Stomach (tissue), 9 donors: ENCODE data around the gene ZZZ3. TPM values are rescaled to one million over a fixed set of nuclear protein-coding genes. Genes with fewer than 3 reads are reported as not detected.
"Not testable (repeated sequence)": the region's sequence is repeated elsewhere in the genome, so short reads cannot be mapped to it uniquely, and the experiment has no call there.

Source experiments
- DNase-seq, 2 donors: peaks; one replicate each; pipeline versions ENCODE4 v3.0.0 to v3.0.0-alpha.2; 2013 to 2019
- H3K27ac ChIP-seq, 5 donors: fragments of 200-600 bp in 4 of 5; sonication (generic) in 4 of 5; one replicate each; pipeline ENCODE4 v1.5.1; 2013 to 2019; ENCODE audit warnings: mild to moderate bottlenecking in 1 of 5, moderate library complexity in 1 of 5
- H3K27me3 ChIP-seq, 3 donors: fragments of 200-600 bp; sonication (generic); one replicate each; pipeline ENCODE4 v1.5.1; 2017 to 2019; ENCODE audit warnings: mixed run types in 1 of 3
- H3K36me3 ChIP-seq, 4 donors: fragments of 200-600 bp; sonication (generic); 1 replicate in 3 of 4; 2 replicates in 1 of 4; pipeline ENCODE4 v1.5.1; 2016 to 2019
- H3K4me1 ChIP-seq, 4 donors: fragments of 200-600 bp; sonication (generic); one replicate each; pipeline ENCODE4 v1.5.1; 2016 to 2019
- H3K4me3 ChIP-seq, 4 donors: fragments of 200-600 bp; sonication (generic) in 3 of 4; one replicate each; pipeline ENCODE4 v1.5.1; 2016 to 2019; ENCODE audit warnings: mild to moderate bottlenecking in 1 of 4
- H3K9me3 ChIP-seq, 4 donors: fragments of 200-600 bp; sonication (generic); one replicate each; pipeline ENCODE4 v1.5.1; 2016 to 2019
- EP300 ChIP-seq: sonication (generic); formaldehyde crosslinking; IDR thresholded peaks from one replicate; pipeline ENCODE4 v1.6.1; 2017; ENCODE audit warnings: antibody characterized with exemption
- POLR2A ChIP-seq, 4 donors: fragments of 450-650 bp; IDR thresholded peaks; one replicate each; pipeline ENCODE4 v1.6.1; 2016; ENCODE audit warnings: antibody characterized with exemption in 4 of 4, control low read depth in 2 of 4, mild to moderate bottlenecking in 1 of 4, moderate library complexity in 1 of 4
- POLR2AphosphoS5 ChIP-seq, 3 donors: sonication (generic); formaldehyde crosslinking; IDR thresholded peaks; one replicate each; pipeline ENCODE4 v1.6.1; 2016; ENCODE audit warnings: antibody characterized with exemption in 3 of 3
- WGBS, 5 donors: extraction: QIAGEN DNeasy Blood & Tissue Kit in 3 of 5; methylation state at CpG; one replicate each; pipeline versions ENCODE4 v1.1.5 to v1.1.7; 2013 to 2018; 5-methylcytosine and 5-hydroxymethylcytosine counted together
- intact Hi-C: fragments of 100-400 bp; cut with DNase I; formaldehyde crosslinking; loops from one replicate; pipeline ENCODE4 v1.15.1; 2023; ENCODE audit warnings: low total_unique reads
- polyA plus RNA-seq, 3 donors: library from polyadenylated mRNA; stranded (reverse); fragments of 200-250 nt; gene quantifications; one replicate each; pipeline ENCODE4 v1.2.3, GENCODE V29; 2013
- total RNA-seq, 5 donors: library from RNA; depleted of rRNA; stranded (reverse); fragments of >200 nt; gene quantifications; one replicate each; pipeline versions ENCODE4 v1.1.0 to v1.2.3, GENCODE V29; 2014 to 2016
- TF ChIP-seq, protein P1 (sequence below), 7 experiments: fragments of 450-650 bp in 4 of 7; fragments of 200-600 bp in 3 of 7; sonication (generic) in 3 of 7; IDR thresholded peaks; one replicate each; pipeline ENCODE4 v1.5.1; 2016 to 2019; ENCODE audit warnings: antibody characterized with exemption in 7 of 7, control low read depth in 2 of 7, mild to moderate bottlenecking in 1 of 7
- donor health status: healthy with polysubstance abuse.
- donor health status: Bipolar disorder and iron deficiency.
- donor health status: healthy.

ZZZ3 gene
- total and polyA plus RNA-seq, 8 donors, result 9.1 to 167 (median 39.5) TPM

DNA sequence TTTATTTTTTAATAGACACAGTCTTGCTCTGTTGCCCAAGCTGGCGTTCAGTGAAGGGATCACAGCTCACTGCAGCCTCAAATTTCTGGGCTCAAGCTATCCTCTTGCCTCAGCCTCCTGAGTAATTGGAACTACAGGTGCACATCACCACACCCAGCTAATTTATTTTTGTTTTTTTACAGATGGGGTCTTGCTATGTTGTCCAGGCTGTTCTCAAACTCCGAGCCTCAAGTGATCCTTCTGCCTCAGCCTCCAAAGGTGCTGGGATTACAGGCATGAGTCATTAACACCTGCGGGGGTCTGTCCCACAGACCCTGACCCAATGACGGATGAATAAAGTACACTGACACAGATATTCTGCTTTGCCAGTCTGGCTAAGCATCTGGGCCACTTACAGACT is 33.6 kb upstream of the ZZZ3 start:
- H3K4me1 ChIP-seq, result no peaks in the 10 kb centered on the region

DNA sequence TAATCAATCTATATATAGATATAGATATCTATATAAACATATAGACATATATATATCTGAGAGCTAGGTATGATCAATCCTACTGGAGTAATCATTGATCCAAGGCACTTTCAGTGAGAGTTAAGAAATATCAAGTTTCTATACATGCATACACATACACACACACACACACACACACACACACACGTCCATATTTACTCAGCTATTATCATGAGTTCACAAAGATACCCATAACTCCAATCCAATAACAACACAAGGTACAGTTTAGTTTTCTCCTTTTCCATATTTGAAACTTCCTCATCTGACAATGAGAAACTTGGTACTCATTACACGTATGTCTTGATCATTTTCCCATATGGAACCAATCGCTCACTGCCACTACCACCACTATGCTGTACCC is 27.3 kb upstream of the ZZZ3 start:
- no peak overlapping the region for H3K4me3 ChIP-seq
- no peak overlapping the region for H3K27ac ChIP-seq
- no peak for DNase-seq
- H3K4me1 ChIP-seq, result no peaks in the 10 kb centered on the region
- H3K27me3 ChIP-seq, result no peaks in the 10 kb centered on the region
- H3K9me3 ChIP-seq, result no peaks in the 10 kb centered on the region
- 71 to 82% (median 77%) methylated on average over 3 of the region's 3 CpGs for WGBS, 5 donors
- peaks cover 45 to 89% (median 86%) of the 10 kb centered on the region in 4 donors for H3K36me3 ChIP-seq
- intact Hi-C loops, result no loop called here
- no peak for TF ChIP-seq POLR2A (IDR thresholded peaks at IDR 0.05)
- TF ChIP-seq, protein P1, sequence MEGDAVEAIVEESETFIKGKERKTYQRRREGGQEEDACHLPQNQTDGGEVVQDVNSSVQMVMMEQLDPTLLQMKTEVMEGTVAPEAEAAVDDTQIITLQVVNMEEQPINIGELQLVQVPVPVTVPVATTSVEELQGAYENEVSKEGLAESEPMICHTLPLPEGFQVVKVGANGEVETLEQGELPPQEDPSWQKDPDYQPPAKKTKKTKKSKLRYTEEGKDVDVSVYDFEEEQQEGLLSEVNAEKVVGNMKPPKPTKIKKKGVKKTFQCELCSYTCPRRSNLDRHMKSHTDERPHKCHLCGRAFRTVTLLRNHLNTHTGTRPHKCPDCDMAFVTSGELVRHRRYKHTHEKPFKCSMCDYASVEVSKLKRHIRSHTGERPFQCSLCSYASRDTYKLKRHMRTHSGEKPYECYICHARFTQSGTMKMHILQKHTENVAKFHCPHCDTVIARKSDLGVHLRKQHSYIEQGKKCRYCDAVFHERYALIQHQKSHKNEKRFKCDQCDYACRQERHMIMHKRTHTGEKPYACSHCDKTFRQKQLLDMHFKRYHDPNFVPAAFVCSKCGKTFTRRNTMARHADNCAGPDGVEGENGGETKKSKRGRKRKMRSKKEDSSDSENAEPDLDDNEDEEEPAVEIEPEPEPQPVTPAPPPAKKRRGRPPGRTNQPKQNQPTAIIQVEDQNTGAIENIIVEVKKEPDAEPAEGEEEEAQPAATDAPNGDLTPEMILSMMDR (IDR thresholded peaks at IDR 0.05), result no peak
- no peak for TF ChIP-seq EP300
- no peak for TF ChIP-seq POLR2AphosphoS5 (IDR thresholded peaks at IDR 0.05)

More for the DNA sequence above, 33.6 kb upstream of the ZZZ3 start:
- no peak overlapping the region for H3K27ac ChIP-seq
- DNase-seq, result no peak
- no peaks in the 10 kb centered on the region for H3K9me3 ChIP-seq
- no peaks in the 10 kb centered on the region for H3K27me3 ChIP-seq
- peaks cover 54 to 100% (median 99%) of the 10 kb centered on the region in 4 donors for H3K36me3 ChIP-seq
- H3K4me3 ChIP-seq, result no peak overlapping the region
- TF ChIP-seq EP300, result no peak
- TF ChIP-seq POLR2A (IDR thresholded peaks at IDR 0.05), result no peak
- TF ChIP-seq POLR2AphosphoS5 (IDR thresholded peaks at IDR 0.05), result no peak
- TF ChIP-seq, protein P1 (IDR thresholded peaks at IDR 0.05), result no peak
- WGBS, 5 donors, result 94 to 97% (median 97%) methylated on average over 4 of the region's 4 CpGs
- intact Hi-C loops, result no loop called here

DNA sequence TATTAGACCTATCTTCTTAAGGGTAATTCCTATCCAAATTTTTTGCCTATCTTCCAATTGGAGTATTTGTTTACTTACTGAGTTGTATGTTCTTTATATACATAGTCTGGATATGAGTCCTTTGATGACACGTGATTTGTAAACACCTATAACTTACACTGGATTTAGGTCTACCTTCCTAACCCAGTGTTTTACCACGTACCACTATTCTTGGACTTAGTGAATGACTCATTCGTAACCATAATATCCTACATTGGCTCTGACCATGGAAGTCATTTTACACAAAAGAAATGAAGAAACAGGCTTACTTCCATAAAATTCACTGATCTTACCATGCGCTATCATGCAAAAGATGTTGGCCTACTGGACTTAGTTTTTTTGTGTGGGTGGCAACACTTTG is 23.9 kb upstream of the ZZZ3 start:
- DNase-seq, result no peak
- 92 to 94% (median 93%) methylated on average over 4 of the region's 4 CpGs for WGBS, 5 donors
- Histone ChIP-seq H3K36me3 (peaks cover 29 to 62% (median 57%) of the 10 kb centered on the region in 4 donors), H3K27ac (no peak overlapping the region), H3K9me3 (no peaks in the 10 kb centered on the region), H3K4me1 (no peaks in the 10 kb centered on the region), H3K27me3 (no peaks in the 10 kb centered on the region), H3K4me3 (no peak overlapping the region)
- TF ChIP-seq POLR2A (IDR thresholded peaks at IDR 0.05) (no peak), EP300 (no peak), POLR2AphosphoS5 (IDR thresholded peaks at IDR 0.05) (no peak)
- TF ChIP-seq, protein P1 (IDR thresholded peaks at IDR 0.05), result no peak
- intact Hi-C loops, result no loop called here

DNA sequence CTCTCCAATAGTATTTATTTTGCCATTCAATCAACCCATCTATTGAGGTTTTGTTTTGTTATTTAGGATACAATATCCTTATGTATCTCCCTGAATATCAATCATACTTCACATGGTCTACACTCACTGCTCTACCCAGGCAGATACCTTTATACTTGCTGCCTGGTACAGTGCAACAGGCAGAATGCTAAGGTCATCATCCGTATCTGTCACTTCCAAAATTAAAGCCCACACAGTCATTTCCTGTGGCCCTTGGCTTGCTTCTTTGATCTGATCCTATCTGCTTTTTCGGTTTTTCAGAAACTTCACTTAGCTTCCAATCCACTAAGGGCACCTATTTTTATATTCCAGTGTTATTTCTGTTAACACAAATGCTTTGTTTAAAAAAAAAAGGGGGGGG is 22.3 kb upstream of the ZZZ3 start:
- no peak for DNase-seq
- TF ChIP-seq EP300 (no peak), POLR2AphosphoS5 (IDR thresholded peaks at IDR 0.05) (no peak), POLR2A (IDR thresholded peaks at IDR 0.05) (no peak)
- TF ChIP-seq, protein P1 (IDR thresholded peaks at IDR 0.05), result no peak
- Histone ChIP-seq H3K27me3 (no peaks in the 10 kb centered on the region), H3K9me3 (no peaks in the 10 kb centered on the region), H3K4me3 (no peak overlapping the region), H3K27ac (no peak overlapping the region), H3K4me1 (no peaks in the 10 kb centered on the region), H3K36me3 (peaks cover 16 to 60% (median 53%) of the 10 kb centered on the region in 4 donors)
- 66 to 90% (median 77%) methylated on average over 2 of the region's 2 CpGs for WGBS, 5 donors
- intact Hi-C loops, result no loop called here

DNA sequence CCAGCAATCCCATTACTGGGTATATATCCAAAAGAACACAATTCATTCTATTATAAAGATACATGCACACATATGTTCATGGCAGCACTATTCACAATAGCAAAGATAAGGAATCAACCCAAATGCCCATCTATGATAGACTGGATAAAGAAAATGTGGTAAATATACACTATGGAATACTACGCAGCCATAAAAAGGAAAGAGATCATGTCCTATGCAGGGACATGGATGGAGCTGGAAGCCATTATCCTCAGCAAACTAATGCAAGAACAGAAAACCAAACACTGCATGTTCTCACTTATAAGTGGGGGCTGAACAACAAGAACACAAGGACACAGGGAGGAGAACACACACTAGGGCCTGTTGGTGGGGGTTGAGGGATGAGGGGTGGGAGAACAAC is 17.2 kb upstream of the ZZZ3 start:
- DNase-seq, H3K27me3 ChIP-seq, H3K4me1 ChIP-seq, intact Hi-C loops, H3K4me3 ChIP-seq, H3K9me3 ChIP-seq, H3K27ac ChIP-seq: not testable (repeated sequence)
- H3K36me3 ChIP-seq, result peaks cover 13 to 69% (median 59%) of the 10 kb centered on the region in 4 donors
- 94 to 100% (median 100%) methylated on average over 1 of the region's 1 CpG for WGBS, 5 donors
